ENCODE measurements around the gene TSHZ3.

DNA sequence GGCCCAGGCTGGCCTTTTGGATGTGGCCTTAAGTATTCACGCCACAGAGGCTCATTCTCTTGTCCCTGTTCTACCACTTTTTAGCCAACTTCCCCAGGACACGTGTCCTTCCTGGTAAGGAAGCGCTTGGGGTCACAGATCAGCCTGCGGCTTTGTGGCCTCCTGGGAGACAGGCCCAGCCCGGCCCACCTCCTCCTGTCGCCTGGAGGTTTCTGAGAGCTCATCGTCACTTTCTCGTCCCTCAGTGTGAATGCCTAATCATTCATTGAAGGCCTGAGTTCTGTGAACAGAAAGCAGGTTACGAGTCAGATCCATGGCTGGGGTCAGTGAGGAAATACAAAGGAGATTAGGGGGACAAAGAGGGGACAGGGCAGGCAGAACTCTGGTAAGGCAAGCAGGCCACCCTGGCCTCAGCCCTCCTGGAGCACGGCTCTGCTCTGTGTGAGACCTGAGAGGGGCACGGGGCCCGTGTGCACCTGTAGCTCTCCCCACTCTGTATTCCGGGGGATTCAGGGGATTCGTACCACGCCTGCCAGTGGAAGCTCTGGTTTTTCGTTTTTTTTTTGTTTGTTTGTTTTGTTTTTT, 38.6 kb upstream of the TSHZ3 start:
- TF ChIP-seq, protein P1, sequence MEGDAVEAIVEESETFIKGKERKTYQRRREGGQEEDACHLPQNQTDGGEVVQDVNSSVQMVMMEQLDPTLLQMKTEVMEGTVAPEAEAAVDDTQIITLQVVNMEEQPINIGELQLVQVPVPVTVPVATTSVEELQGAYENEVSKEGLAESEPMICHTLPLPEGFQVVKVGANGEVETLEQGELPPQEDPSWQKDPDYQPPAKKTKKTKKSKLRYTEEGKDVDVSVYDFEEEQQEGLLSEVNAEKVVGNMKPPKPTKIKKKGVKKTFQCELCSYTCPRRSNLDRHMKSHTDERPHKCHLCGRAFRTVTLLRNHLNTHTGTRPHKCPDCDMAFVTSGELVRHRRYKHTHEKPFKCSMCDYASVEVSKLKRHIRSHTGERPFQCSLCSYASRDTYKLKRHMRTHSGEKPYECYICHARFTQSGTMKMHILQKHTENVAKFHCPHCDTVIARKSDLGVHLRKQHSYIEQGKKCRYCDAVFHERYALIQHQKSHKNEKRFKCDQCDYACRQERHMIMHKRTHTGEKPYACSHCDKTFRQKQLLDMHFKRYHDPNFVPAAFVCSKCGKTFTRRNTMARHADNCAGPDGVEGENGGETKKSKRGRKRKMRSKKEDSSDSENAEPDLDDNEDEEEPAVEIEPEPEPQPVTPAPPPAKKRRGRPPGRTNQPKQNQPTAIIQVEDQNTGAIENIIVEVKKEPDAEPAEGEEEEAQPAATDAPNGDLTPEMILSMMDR (IDR thresholded peaks at IDR 0.05), result no peak
- no peak for TF ChIP-seq EP300 (IDR thresholded peaks at IDR 0.05)

Data from stomach (tissue), 4 donors.